Ammon's horn (tissue), 1 donor: ENCODE results near the gene TLCD3A.
"Not testable (repeated sequence)": the region's sequence is repeated elsewhere in the genome, so short reads cannot be mapped to it uniquely, and the experiment has no call there.

Experiments
- DNase-seq: peaks from one replicate; pipeline ENCODE4 v3.0.0-alpha.2; 2016; ENCODE audit warnings: low spot score

The TLCD3A gene

GRCh38 chr17:708132-708531 is 24.3 kb upstream of the TLCD3A start:
- no peak for DNase-seq

- DNase-seq: no peak
Measured at GRCh38 chr17:718075-718474, 14.3 kb upstream of the TLCD3A start.

- no peak for DNase-seq
Measured at GRCh38 chr17:720706-721539, 11.5 kb upstream of the TLCD3A start.

- DNase-seq: no peak
Measured at GRCh38 chr17:721540-721937, 10.9 kb upstream of the TLCD3A start.

GRCh38 chr17:725084-725483 is 7.3 kb upstream of the TLCD3A start:
- DNase-seq: no peak

GRCh38 chr17:725746-726145 is 6.7 kb upstream of the TLCD3A start:
- DNase-seq: no peak

- no peak for DNase-seq
Measured at GRCh38 chr17:726271-726919, 6.0 kb upstream of the TLCD3A start.

GRCh38 chr17:728911-729310 is 3.5 kb upstream of the TLCD3A start:
- no peak for DNase-seq

- DNase-seq: no peak
Measured at GRCh38 chr17:731644-732066, 741 bp upstream of the TLCD3A start.

- DNase-seq: peak; percentile 28
Measured at GRCh38 chr17:732902-733720, 715 bp downstream of the TLCD3A start.

GRCh38 chr17:733743-734142 is 1.3 kb downstream of the TLCD3A start:
- no peak for DNase-seq

- DNase-seq: no peak
Measured at GRCh38 chr17:737561-738113, 5.2 kb downstream of the TLCD3A start.

- DNase-seq: peak; percentile 59
Measured at GRCh38 chr17:740240-741017, 8.0 kb downstream of the TLCD3A start.

- no peak for DNase-seq
Measured at GRCh38 chr17:742147-742793, 9.9 kb downstream of the TLCD3A start.

GRCh38 chr17:743139-743538 is 10.7 kb downstream of the TLCD3A start:
- DNase-seq: no peak

- DNase-seq: no peak
Measured at GRCh38 chr17:744937-745336, 12.5 kb downstream of the TLCD3A start.

GRCh38 chr17:745406-745805 is 13.0 kb downstream of the TLCD3A start:
- DNase-seq: no peak

- DNase-seq: no peak
Measured at GRCh38 chr17:746181-746580, 13.8 kb downstream of the TLCD3A start.

- no peak for DNase-seq
Measured at GRCh38 chr17:746783-747629, 14.6 kb downstream of the TLCD3A start.

- not testable (repeated sequence) for DNase-seq
Measured at GRCh38 chr17:748604-749003, 16.2 kb downstream of the TLCD3A start.
